ENCODE data around the gene EIF4G1.

The EIF4G1 gene

DNA sequence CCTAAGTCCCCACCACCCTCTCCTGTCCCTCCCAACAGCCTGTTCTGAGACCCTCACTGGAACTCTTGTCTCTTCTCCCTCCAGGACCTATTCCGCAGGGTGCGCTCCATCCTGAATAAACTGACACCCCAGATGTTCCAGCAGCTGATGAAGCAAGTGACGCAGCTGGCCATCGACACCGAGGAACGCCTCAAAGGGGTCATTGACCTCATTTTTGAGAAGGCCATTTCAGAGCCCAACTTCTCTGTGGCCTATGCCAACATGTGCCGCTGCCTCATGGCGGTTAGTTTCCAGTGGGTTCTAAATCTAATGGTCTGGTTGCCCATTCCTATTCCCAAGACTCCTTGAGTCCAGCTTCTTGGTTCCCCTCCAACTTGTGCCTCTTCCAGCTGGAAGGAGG lies 9.3 kb downstream of the EIF4G1 start:
- H3K4me3 ChIP-seq (replicated peaks; ENCODE audit: low read depth, low read length): no peak overlapping the region

DNA sequence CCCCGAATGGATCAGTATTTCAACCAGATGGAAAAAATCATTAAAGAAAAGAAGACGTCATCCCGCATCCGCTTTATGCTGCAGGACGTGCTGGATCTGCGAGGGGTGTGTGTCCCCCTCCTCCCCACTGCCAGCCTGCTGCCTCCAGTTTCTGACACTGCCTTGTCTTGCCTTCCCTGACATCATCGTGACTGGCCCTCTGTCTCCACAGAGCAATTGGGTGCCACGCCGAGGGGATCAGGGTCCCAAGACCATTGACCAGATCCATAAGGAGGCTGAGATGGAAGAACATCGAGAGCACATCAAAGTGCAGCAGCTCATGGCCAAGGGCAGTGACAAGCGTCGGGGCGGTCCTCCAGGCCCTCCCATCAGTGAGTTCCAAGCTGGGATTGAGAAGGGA lies 10.9 kb downstream of the EIF4G1 start:
- DNase-seq (ENCODE audit: extremely low read depth, low read depth): no peak
- no peak overlapping the region for H3K4me3 ChIP-seq (replicated peaks; ENCODE audit: low read depth, low read length)
- TF ChIP-seq, protein P1, sequence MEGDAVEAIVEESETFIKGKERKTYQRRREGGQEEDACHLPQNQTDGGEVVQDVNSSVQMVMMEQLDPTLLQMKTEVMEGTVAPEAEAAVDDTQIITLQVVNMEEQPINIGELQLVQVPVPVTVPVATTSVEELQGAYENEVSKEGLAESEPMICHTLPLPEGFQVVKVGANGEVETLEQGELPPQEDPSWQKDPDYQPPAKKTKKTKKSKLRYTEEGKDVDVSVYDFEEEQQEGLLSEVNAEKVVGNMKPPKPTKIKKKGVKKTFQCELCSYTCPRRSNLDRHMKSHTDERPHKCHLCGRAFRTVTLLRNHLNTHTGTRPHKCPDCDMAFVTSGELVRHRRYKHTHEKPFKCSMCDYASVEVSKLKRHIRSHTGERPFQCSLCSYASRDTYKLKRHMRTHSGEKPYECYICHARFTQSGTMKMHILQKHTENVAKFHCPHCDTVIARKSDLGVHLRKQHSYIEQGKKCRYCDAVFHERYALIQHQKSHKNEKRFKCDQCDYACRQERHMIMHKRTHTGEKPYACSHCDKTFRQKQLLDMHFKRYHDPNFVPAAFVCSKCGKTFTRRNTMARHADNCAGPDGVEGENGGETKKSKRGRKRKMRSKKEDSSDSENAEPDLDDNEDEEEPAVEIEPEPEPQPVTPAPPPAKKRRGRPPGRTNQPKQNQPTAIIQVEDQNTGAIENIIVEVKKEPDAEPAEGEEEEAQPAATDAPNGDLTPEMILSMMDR (IDR thresholded peaks at IDR 0.05; ENCODE audit: low read depth, low read length, missing control alignments): no peak

More for the DNA sequence above, 9.3 kb downstream of the EIF4G1 start:
- no peak for DNase-seq (ENCODE audit: extremely low read depth, low read depth)
- TF ChIP-seq, protein P1 (IDR thresholded peaks at IDR 0.05; ENCODE audit: low read depth, low read length, missing control alignments): no peak

DNA sequence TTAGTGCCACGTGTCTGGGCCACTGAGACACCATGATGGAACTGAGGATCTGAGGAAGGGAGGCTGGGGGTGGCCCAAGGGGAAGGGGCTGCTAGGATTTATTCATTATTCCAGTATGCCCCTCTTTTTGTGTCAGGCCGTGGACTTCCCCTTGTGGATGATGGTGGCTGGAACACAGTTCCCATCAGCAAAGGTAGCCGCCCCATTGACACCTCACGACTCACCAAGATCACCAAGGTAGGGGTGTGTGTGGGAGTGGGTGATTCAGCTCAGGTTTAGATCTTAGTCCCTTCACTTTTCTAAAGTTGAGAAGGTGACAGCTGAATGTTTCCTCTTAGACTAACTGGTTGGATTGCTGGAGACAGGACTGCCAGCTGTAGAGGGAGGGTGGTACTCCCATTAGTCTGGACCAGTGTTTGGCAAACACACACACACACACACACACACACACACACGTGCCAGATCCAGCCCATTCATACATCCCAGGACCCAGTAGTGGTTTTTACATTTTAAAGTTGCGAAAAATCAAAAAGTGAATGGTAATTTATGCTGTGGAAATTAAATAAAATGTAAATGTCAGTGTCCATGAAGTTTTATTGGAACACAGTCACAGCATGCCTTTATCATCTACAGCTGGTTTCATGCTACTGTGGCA lies 11.4 kb downstream of the EIF4G1 start:
- no peak for DNase-seq (ENCODE audit: extremely low read depth, low read depth)
- H3K4me3 ChIP-seq (replicated peaks; ENCODE audit: low read depth, low read length): no peak overlapping the region
- TF ChIP-seq, protein P1 (IDR thresholded peaks at IDR 0.05; ENCODE audit: low read depth, low read length, missing control alignments): no peak

DNA sequence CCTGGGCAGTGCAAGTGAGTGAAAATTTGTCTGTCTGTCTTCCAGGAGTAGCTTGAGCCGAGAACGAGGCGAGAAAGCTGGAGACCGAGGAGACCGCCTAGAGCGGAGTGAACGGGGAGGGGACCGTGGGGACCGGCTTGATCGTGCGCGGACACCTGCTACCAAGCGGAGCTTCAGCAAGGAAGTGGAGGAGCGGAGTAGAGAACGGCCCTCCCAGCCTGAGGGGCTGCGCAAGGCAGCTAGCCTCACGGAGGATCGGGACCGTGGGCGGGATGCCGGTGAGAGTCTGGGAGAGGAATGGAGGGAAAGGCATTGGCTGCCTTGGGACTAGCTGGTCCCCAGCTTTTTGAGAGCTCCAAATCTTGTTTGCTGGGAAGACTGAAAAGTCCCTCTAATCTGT lies 12.8 kb downstream of the EIF4G1 start:
- no peak for DNase-seq (ENCODE audit: extremely low read depth, low read depth)
- TF ChIP-seq, protein P1 (IDR thresholded peaks at IDR 0.05; ENCODE audit: low read depth, low read length, missing control alignments): no peak
- H3K4me3 ChIP-seq (replicated peaks; ENCODE audit: low read depth, low read length): no peak overlapping the region

DNA sequence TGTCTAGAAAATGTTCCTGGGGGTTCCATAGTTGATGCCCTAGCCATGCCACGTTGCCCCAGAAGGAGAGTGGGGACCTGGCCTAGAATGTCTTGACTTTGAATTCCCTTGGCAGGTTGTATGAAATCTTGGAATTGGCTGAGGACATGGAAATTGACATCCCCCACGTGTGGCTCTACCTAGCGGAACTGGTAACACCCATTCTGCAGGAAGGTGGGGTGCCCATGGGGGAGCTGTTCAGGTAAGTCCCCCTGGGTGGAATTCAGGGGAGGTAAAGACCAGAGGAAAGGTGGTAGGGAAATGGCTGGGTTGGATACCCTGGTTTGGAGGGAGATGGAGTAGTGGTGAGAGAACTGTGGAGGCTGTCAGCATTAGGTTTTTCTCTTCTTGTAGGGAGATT lies 14.1 kb downstream of the EIF4G1 start:
- TF ChIP-seq, protein P1 (IDR thresholded peaks at IDR 0.05; ENCODE audit: low read depth, low read length, missing control alignments): no peak
- DNase-seq (ENCODE audit: extremely low read depth, low read depth): no peak
- no peak overlapping the region for H3K4me3 ChIP-seq (replicated peaks; ENCODE audit: low read depth, low read length)

DNA sequence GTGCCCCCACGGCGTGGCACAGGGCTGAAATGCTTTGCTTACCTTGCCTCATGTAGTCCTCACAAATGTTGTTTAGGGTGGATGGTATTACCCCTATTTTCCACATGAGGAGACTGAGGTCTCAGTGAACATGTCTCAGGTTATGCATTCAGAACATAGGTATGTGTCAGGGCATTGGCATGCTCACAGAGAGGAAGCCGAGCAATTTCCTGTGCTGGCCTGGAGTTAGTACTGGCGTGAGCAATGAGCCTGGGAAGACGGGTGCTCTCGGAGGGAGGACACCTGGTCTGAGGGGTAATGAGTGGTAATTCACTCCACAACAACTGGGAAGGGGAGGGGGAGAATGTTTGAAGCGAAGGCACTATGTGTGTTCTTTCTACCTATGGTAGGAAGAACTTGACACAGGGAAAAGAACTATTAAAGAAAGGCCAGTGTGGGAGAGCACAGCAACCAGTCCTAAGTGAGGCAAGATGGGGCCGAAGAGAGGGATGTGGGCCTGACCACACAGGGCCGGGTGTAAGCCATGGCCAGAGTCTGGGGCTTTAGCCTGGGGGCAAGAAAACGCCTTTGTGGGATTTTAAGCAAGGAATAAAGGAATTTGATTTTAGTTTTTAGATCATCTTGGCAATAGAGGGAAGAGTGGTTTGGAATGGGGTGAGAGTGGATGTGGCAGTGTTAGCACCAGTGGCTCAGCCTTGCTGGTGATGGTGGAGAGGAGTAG lies 18.1 kb downstream of the EIF4G1 start:
- DNase-seq (ENCODE audit: extremely low read depth, low read depth): no peak
- H3K4me3 ChIP-seq (replicated peaks; ENCODE audit: low read depth, low read length): no peak overlapping the region
- TF ChIP-seq, protein P1 (IDR thresholded peaks at IDR 0.05; ENCODE audit: low read depth, low read length, missing control alignments): no peak
